HL-60 (cell line): ENCODE results near the gene DNAH14.

Experiments used
- POLR2AphosphoS5 ChIP-seq: IDR thresholded peaks from 2 replicates; pipeline ENCODE4 v1.6.1; 2012; ENCODE audit warnings: low read depth
- SPI1 ChIP-seq: IDR thresholded peaks from 2 replicates; pipeline ENCODE4 v1.6.1; 2012; ENCODE audit warnings: low read depth, mild to moderate bottlenecking, borderline replicate concordance
- TF ChIP-seq, protein P1 (sequence below): IDR thresholded peaks from one replicate; pipeline ENCODE4 v1.5.1; 2011; ENCODE audit warnings: low read length, control low read depth, inconsistent platforms; ENCODE audit not compliant: insufficient read depth
- TF ChIP-seq, protein P2 (sequence below): IDR thresholded peaks from 2 replicates; pipeline ENCODE4 v1.6.1; 2012; ENCODE audit warnings: low read depth; ENCODE audit not compliant: insufficient replicate concordance

DNA sequence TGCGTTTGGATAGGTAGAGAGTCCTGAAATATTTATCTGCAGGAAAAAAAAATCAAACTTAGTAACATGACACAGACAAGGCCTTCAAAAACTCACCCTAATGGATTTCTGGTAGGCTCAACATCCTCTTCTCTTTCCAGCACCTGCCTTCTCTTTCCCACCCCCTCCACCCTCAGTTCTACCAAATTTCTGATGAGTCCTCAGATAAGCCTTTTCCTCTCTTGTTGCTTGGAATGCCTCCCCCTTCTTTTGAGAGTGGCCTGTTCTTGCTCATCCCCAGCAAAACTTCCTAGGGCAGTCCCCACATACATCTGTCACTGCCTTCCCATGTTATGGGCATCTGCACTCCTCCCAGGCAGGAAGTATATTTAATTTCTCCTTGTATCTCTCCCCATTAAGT lies 506.0 kb downstream of the DNAH14 start:
- TF ChIP-seq, protein P1, sequence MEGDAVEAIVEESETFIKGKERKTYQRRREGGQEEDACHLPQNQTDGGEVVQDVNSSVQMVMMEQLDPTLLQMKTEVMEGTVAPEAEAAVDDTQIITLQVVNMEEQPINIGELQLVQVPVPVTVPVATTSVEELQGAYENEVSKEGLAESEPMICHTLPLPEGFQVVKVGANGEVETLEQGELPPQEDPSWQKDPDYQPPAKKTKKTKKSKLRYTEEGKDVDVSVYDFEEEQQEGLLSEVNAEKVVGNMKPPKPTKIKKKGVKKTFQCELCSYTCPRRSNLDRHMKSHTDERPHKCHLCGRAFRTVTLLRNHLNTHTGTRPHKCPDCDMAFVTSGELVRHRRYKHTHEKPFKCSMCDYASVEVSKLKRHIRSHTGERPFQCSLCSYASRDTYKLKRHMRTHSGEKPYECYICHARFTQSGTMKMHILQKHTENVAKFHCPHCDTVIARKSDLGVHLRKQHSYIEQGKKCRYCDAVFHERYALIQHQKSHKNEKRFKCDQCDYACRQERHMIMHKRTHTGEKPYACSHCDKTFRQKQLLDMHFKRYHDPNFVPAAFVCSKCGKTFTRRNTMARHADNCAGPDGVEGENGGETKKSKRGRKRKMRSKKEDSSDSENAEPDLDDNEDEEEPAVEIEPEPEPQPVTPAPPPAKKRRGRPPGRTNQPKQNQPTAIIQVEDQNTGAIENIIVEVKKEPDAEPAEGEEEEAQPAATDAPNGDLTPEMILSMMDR = no peak
- no peak for TF ChIP-seq POLR2AphosphoS5
- no peak for TF ChIP-seq SPI1
- TF ChIP-seq, protein P2, sequence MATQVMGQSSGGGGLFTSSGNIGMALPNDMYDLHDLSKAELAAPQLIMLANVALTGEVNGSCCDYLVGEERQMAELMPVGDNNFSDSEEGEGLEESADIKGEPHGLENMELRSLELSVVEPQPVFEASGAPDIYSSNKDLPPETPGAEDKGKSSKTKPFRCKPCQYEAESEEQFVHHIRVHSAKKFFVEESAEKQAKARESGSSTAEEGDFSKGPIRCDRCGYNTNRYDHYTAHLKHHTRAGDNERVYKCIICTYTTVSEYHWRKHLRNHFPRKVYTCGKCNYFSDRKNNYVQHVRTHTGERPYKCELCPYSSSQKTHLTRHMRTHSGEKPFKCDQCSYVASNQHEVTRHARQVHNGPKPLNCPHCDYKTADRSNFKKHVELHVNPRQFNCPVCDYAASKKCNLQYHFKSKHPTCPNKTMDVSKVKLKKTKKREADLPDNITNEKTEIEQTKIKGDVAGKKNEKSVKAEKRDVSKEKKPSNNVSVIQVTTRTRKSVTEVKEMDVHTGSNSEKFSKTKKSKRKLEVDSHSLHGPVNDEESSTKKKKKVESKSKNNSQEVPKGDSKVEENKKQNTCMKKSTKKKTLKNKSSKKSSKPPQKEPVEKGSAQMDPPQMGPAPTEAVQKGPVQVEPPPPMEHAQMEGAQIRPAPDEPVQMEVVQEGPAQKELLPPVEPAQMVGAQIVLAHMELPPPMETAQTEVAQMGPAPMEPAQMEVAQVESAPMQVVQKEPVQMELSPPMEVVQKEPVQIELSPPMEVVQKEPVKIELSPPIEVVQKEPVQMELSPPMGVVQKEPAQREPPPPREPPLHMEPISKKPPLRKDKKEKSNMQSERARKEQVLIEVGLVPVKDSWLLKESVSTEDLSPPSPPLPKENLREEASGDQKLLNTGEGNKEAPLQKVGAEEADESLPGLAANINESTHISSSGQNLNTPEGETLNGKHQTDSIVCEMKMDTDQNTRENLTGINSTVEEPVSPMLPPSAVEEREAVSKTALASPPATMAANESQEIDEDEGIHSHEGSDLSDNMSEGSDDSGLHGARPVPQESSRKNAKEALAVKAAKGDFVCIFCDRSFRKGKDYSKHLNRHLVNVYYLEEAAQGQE = no peak
